GM12864 (cell line): ENCODE measurements around the gene GOLGA3.
"Not testable (repeated sequence)": the region's sequence is repeated elsewhere in the genome, so short reads cannot be mapped to it uniquely, and the experiment has no call there.

ENCODE experiments used
- DNase-seq: peaks from one replicate; pipeline ENCODE4 v3.0.0-alpha.2; 2011; ENCODE audit warnings: low read depth
- H3K4me3 ChIP-seq: 2 replicates; pipeline ENCODE4 v1.5.1; 2011; ENCODE audit warnings: mild to moderate bottlenecking, low read depth, low read length, control low read depth
- TF ChIP-seq, protein P1 (sequence below): IDR thresholded peaks from 2 replicates; pipeline ENCODE4 v1.5.1; 2011; ENCODE audit warnings: low read depth, mild to moderate bottlenecking, moderate library complexity, low read length, control low read depth, inconsistent platforms; ENCODE audit errors: missing control alignments

GOLGA3 gene

GRCh38 chr12:132784580-132784979 is 44.1 kb downstream of the GOLGA3 start:
- DNase-seq: no peak

GRCh38 chr12:132783917-132784531 is 44.6 kb downstream of the GOLGA3 start:
- DNase-seq: no peak
- H3K4me3 ChIP-seq: no peak overlapping the region
- TF ChIP-seq, protein P1, sequence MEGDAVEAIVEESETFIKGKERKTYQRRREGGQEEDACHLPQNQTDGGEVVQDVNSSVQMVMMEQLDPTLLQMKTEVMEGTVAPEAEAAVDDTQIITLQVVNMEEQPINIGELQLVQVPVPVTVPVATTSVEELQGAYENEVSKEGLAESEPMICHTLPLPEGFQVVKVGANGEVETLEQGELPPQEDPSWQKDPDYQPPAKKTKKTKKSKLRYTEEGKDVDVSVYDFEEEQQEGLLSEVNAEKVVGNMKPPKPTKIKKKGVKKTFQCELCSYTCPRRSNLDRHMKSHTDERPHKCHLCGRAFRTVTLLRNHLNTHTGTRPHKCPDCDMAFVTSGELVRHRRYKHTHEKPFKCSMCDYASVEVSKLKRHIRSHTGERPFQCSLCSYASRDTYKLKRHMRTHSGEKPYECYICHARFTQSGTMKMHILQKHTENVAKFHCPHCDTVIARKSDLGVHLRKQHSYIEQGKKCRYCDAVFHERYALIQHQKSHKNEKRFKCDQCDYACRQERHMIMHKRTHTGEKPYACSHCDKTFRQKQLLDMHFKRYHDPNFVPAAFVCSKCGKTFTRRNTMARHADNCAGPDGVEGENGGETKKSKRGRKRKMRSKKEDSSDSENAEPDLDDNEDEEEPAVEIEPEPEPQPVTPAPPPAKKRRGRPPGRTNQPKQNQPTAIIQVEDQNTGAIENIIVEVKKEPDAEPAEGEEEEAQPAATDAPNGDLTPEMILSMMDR: no peak

More at GRCh38 chr12:132784580-132784979, 44.1 kb downstream of the GOLGA3 start:
- no peak overlapping the region for H3K4me3 ChIP-seq
- TF ChIP-seq, protein P1: no peak

GRCh38 chr12:132781938-132782337 is 46.7 kb downstream of the GOLGA3 start:
- H3K4me3 ChIP-seq: no peak overlapping the region
- no peak for DNase-seq
- TF ChIP-seq, protein P1: no peak

DNA sequence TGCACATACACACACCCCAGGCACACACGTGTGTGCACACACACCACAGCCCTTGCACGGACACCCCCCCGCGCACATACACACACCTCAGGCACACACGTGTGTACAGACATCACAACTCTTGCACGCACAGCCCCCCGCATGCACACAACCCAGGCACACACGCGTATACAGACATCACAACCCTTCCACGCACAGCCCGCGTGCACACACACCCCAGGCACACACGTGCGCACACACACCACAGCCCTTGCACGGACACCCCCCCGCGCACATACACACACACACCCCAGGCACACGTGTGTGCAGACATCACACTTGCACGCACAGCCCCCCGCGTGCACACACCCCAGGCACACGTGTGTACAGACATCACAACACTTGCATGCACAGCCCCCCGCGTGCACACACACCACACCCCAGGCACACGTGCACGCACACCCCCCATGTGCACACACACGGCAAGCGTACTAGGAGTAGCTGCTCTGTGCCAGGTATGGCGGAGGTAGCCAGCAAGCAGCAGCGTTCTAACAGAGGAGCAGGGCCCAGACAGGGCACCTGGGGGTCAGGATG is 48.8 kb downstream of the GOLGA3 start:
- TF ChIP-seq, protein P1: no peak
- DNase-seq: no peak
- no peak overlapping the region for H3K4me3 ChIP-seq

DNA sequence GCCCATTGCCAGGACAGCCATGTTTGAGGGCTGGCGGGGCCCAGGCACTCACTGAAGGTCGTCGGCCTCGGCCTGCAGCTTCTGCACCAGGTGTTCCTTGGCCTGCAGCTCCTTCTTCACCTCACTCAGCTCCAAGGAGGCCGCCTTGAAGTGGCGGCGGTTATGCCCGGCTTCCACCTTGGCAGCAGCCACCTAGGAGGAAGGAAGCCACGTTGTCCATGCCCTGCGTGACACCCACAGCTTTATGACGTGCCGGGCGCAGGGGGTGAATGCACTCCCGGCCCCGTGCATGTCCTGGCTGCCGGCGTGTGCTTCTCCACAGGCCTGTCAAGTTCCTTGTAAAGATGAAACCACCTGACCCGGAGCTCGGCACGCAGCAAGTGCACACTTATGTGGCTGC is 51.1 kb downstream of the GOLGA3 start:
- DNase-seq: no peak
- TF ChIP-seq, protein P1: no peak
- no peak overlapping the region for H3K4me3 ChIP-seq

DNA sequence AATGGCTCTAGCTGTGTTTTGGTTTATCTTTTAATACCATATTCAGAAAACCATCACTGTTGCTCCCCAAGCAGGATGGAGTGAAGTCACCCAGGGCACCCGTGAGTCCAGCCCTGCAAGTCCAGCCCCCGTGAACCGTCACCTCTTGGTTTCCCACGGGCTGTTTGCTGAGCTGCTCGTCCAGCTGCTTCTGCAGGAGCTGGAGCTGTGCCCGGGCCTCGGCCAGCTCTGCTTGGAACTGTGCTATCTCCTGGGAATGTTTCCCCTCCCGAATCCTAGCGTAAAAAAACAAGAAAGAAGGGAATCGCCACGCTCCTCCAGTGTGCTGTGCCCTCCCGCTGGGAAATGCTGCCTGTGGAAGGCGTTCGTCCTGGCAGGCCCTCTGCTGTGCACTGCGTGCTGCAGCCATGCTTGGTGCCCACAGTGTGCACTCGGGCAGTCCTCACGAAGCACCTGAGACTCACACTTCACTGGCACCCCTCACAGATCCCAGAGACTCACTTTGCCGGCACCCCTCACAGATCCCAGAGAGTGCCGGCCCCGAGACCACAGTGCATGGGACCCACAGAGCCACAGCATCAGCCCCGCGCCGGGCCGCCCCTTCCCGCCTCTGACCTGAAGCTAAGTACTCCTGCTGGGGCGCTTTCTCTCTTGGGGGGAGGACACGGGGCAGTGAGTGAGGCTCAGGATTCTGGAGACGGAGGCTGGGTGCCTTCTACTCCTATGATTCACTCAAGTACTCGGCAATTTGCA is 51.7 kb downstream of the GOLGA3 start:
- no peak for DNase-seq
- TF ChIP-seq, protein P1: no peak
- H3K4me3 ChIP-seq: no peak overlapping the region

GRCh38 chr12:132776230-132776625 is 52.4 kb downstream of the GOLGA3 start:
- not testable (repeated sequence) for DNase-seq, H3K4me3 ChIP-seq
